Fibroblast of skin of back (primary cell): ENCODE measurements around the gene CCDC150. TPM values are rescaled to one million over a fixed set of nuclear protein-coding genes. Genes with fewer than 3 reads are reported as not detected.

Source experiments
- DNase-seq: peaks from one replicate; pipeline ENCODE4 v3.0.0-alpha.2; 2013
- polyA plus RNA-seq, 2 experiments: library from polyadenylated mRNA; unstranded; fragments of 120-200 nt; gene quantifications; one replicate each; pipeline ENCODE4 v1.2.1, GENCODE V29; 2013; ENCODE audit not compliant: insufficient read length in 2 of 2

Gene CCDC150
- polyA plus RNA-seq (2013, experiment 1 of 2; ENCODE audit: insufficient read length) = 7.1 TPM
- polyA plus RNA-seq (2013, experiment 2 of 2; ENCODE audit: insufficient read length) = 1.9 TPM

DNA sequence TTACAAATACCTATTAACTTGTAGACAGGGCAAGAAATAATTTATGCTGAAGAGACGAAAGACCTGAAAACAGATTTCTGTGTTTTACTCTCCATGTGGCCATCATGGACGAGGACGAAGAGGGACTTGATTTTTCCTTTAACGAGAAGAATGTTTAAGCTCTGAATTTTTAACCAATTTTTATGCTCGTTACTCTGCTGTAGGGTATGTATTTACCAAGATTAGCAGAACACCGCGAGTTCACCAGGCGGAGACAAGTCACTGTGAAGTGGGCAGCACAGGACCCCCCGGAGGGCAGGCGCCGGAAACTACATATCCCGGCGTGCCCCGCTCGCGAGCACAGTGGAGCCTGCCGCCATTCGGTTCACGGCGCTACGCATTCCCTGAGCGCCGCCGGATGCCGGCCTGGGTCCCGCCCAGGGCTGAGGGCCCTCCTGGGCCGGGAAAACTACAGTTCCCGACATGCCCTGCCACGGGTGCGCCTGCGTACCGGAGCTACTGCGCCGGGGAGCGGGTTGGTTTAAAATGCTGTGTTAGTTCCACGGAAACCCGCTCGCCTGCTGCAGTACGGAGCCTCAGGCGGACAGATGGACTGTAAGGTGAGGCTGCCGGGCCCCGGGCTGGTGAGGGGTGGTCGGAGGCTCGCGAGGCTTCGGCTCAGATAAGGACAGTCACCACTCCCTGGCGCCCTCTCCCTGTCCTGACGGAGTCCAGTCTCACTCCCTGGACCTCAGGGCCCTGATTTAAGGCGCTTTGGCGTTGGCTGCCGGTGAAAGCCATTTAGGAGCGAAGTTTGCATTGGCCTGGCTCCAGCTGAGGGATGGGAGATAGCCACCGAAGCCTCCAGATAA lies at the start of gene CCDC150:
Gene CCDC150, plus strand, starts transcription at position 536 of the 851 bp plus-strand sequence. Its CDS starts 52 bp downstream, at position 588.
- DNase-seq = peak; percentile 95

DNA sequence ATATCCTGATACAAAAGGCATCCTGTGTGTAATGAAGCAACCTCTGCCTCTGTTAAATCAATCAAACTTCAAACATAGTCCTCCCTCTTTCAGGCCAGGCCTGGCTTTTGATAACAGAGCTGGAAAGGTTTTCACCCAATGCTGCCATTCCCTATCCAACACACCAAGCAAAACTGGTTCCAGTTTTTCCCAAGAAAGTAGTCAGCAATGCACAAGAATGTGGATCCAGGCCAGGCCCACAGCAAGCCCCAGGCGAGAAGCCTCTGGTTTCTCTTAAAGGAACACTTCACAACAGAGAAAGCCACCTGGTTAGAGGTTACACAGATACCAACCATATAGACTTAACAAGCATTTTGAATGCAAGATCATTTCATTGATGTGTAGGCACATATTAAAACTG lies 49.2 kb upstream of the CCDC150 start:
- no peak for DNase-seq

DNA sequence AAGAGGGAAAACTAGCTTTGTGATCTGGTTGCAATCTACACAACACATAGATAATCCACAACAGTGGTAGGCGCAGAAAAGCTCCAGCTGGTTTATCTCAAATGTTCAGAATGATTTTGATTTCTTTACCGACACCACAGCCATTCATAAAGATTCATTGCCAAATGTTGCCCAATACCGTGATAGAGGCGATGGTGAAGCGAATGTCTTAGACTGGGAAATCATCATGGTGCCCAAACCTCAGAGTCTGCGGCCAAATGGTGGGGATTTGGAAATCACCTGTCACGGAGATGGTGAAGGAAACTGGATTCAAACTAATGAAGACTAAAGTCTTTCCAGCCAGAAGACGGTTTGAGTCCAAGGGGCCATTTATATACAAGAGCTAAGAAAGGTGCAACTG lies 48.5 kb upstream of the CCDC150 start:
- no peak for DNase-seq

DNA sequence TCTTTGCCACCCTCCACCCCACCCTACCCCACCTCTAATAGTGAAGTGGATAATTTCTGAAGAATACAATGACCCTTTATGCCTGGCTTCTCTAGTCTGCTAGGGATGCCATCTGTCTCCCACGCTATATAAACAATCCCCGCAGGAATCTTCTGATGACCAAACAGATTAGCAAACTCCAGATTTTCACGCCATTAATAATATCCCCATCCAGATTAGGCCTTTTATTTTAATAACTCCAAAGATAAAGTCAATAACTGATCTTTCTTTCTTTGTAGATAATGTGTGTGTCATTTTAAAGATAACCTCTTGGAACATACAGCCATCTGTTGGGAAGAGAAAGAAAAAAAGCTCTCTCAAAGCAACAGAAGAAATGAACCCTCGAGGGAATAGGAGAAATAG lies 47.9 kb upstream of the CCDC150 start:
- DNase-seq = no peak

DNA sequence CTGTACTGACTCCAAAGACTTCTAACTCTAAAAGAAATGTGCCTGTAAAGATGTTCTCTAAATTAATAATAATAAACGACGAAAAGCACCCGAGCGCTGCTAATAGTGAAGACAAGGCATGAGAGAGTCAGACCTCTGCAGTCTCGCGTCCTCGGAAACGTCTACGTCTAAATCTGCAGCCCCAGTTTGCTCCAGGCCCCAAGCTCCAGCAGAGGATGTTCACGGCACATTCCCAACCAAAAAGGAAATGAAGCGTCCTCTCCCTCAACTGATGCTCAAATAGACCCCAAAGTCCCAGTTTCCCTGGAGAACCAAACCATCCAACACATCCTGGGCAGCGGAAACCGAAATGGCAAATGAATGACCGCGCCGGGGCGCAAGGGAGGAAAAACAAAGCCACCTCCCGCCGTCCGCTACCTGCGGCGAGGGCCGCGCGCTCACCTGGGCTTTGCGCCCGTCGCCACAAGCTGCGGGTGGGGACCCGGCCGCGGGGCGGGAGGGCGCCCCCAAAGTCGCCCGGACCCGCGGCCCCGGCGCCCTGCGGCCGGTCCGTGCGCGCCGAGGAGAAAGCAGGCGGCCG lies 47.1 kb upstream of the CCDC150 start:
- DNase-seq = peak; percentile 65

DNA sequence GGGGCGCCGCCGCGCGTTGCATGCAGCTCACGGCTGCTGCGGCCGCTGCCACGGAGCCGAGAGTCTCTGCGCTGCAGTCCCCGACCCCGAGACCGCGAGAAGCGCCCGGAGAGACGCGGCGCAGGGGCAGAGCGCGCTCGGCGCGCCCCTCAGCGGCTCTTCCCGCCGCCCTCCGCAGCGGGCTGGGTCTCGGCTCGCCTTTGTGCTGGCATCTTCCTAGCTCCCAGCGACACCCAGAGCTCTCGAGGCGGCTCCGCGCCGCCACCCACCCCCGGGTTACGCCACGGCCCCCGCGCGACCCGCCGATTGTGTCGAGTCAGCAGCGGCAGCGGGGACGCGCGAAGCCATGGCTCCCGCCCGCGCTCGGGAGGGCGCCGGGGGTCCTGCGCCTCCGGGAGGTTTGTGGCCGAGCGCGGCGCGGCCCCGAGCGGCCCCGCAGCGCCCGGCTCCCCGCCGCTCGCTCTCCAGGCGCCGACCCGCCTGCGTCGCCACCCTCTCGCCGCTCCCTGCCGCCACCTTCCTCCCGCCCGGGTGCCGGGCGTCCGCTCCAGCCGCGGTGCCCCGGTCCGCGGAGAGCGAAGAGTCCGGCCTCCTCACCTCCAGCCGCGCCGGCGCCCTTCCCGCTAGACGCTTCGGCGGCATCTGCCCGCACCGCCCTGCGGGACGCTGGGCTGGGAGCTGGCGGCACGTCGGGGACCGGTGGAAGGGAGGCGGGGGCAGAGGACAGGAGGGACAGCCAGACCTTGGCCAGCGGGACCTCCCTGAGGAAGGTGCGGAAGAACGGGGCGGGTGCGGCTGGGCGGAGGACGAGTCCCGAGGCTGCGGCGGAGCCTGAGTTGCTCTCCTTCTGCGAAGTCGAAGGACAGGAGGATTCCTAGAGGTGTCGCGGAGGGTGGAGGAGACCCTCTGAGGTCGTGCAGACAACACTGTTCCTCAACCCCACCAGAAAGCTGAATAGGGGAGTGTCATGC lies 46.3 kb upstream of the CCDC150 start, which contains the start of gene HECW2:
Gene HECW2, minus strand, starts transcription at position 644 of the 971 bp plus-strand sequence.
- DNase-seq = peak; percentile 72

DNA sequence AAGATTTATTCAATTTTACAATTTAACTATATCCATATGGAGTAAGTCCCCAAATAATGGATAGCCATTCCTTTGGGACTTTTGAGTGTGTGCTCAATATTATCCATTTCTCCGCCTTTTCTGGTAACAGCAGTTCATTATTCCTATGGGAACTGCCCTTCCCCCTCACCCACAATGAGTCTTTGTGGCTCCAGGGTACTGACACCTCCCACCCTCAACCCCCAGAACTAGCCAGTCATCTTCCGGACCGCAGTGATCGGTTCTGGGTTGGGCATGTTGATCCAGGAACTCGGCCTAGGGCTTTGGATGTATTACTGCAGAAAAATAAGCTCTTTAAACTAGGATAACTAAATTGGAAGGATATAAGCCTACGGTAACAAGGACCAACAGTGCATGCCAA lies 45.4 kb upstream of the CCDC150 start:
- no peak for DNase-seq

DNA sequence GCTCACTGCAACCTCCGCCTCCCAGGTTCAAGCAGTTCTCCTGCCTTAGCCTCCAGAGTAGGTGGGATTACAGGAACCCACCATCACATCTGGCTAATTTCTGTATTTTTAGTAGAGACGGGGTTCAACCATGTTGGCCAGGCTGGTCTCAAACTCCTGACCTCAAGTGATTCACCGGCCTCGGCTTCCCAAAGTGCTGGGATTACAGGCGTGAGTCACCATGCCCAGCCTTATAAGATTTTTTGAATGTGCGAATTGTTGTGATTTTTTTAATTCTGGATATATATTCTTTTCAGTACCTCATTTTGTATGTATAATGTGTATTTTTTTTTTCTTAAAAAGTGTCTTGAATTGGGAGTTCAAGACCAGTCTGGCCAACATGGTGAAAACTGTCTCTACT lies 42.0 kb upstream of the CCDC150 start:
- DNase-seq = peak; percentile 51

DNA sequence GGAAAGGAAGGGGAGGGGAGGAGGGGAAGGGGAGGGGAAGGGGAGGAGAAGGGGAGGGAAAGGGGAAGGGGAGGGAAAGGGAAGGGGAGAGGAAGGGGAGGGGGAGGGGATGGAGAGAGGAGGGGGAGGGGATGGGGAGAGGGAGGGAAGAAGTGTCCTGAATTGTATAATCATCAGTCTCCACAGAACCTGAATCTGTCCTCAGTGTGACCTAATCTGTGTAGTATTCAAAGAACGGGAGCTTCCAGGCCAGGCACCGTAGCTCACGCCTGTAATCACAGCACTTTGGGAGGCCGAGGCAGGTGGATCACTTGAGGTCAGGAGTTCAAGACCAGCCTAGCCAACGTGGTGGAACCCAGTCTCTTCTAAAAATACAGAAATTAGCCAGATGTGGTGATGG lies 41.1 kb upstream of the CCDC150 start:
- no peak for DNase-seq

DNA sequence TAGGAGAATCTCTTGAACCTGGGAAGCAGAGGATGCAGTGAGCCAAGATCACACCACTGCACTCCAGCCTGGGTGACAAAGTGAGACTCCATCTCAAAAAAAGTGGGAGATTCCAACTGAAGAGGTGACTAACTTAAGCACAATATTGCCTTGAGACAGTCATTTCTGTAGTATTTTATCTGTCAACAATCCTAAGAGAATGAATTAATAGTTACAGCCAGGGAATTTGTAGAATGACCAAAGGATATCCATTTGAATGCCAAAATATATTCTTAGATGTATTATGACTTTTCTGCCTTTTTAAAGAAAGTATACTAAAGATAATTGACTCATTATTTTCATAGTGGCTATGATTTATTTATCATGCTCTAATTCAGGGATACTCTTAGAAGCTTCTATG lies 40.7 kb upstream of the CCDC150 start:
- DNase-seq = peak; percentile 91

DNA sequence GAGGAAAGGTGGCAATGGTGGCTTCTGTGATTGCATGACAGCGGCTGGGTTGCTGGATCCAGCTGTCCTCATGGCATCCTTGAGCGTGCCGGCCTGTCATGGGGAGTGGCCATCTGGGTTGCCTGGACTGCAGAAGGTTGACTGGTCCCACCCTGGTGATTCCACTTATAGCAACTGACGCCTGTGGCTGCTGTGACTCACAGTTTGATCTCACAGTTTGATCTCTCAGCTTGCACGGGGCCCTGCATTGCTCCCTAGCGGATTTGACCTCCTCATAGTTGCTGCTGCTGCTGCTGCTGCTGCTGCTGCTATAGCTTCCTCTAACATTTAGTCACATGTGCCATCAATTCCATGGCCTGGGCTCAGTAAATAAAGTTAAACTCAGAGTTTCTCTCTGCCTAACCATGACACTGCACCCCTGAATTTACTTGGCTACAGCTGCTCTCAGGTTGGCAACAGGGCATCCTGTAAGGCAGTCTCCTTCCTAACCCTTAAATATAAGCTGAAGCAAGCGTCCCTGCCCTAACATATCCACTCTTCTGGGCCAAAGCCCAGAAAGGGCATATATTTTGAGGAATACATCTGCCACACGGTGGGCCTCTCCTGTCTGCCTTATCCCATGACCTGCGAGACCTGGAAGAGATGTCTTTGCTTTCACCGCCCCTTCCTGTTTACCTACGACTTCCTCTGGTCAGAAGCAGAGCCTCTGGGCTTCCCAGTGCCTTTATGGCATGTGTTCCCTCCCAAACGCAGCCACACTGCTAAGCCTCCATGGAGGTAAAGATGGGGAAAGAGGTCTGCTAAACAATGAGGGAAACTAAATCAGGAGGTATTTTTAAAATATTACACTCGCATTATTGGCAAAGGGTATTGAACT lies 37.8 kb upstream of the CCDC150 start:
- DNase-seq = peak; percentile 99

DNA sequence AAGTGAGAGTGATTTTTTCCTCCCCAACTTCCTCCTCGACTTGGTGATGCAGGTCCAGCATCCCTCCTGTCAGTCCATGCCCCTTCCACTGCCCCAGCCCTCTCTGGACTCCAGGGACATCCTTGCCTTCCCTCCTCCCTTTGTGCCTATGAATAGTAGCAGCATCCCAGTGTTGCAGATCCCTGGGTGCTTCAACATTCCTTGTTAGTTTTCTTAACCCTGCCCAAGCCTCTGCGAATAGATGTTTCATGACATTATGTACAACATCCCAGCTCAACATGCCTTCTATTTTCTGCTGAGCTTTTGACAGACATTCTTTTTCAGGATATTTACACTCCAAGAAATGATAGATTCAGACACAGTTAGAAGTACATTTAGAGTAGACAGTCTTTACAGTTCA lies 35.3 kb upstream of the CCDC150 start:
- DNase-seq = peak; percentile 73

DNA sequence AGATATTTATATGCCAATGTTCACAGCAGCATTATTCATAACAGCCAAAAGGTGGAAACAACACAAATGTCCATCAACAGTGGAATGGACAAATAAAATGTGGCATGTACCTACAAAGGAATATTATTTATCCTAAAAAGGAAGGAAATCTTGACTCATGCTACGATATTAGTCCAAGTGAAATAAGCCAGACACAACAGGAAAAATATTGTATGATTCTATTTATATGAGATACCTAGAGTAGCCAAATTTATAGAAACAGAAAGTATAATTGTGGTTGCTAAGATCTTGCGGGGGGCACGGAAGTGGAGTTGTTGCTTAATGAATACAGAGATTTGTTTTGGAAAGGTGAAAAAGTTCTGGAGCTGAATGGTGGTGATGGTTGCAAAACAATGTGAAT lies 33.0 kb upstream of the CCDC150 start:
- DNase-seq = no peak

DNA sequence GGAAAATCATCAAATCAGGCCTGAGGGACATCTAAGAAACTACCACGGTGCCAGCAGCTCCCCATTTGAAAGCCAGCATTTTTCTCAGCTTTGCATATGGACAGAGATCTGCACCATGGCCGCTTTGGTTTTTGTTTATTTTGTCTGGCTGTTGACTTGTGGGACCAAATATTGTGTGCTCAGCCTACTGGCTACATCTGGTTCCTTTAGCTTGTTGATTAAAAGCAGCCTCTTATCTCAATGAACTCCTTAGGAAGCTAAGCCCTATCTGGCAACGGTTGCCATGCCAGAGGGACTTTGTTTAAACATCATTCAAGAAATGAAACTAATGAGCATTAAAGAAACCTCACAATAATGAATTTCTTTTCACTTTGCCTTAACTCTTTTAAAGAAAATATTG lies 32.4 kb upstream of the CCDC150 start:
- no peak for DNase-seq

DNA sequence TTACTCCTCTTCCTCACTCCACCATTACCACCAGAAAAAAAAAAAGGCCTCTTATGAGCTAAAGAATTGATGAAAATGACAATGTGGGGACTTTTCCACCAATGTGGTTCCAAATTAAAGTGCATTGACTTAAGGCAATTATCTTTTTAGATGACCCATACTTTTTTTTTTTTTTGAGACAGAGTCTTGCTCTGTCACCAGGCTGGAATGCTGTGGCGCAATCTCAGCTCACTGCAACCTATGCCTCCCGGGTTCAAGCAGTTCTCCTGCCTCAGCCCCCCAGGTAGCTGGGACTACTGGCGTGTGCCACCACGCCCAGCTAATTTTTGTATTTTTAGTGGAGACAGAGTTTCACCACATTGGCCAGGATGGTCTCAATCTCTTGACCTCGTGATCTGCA lies 31.6 kb upstream of the CCDC150 start:
- DNase-seq = peak; percentile 64

DNA sequence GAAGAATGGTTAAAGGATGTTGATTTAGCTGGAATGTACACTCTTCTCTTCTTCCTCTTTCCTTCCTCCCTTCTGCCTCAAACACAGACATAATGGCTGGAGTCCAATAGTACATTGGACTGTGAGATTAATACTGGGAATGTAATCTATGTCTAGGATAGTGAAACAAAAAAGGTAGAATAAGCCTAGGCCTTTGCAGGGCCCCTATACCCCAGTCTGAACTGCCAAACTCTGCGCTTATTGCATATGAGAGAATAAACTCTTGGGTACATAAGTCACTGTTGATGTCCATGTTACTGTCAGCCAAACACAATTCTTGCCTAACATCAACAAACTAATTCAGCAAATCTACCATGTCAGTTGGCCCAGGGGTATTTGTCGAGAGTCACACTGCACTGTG lies 29.7 kb upstream of the CCDC150 start:
- no peak for DNase-seq

DNA sequence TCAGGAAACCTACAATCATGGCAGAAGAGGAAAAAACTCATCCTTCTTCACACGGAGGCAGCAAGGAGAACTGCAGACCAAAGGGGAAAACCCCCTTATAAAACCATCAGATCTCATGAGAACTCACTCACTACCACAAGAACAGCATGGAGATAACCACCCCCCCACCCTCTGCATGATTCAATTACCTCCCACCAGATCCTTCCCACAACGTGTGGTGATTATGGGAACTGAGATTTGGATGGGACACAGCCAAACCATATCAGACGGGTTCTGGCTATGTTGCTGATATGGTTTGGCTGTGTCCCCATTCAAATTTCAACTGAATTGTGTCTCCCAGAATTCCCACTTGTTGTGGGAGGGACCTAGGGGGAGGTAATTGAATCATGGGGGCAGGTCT lies 28.7 kb upstream of the CCDC150 start:
- DNase-seq = no peak

DNA sequence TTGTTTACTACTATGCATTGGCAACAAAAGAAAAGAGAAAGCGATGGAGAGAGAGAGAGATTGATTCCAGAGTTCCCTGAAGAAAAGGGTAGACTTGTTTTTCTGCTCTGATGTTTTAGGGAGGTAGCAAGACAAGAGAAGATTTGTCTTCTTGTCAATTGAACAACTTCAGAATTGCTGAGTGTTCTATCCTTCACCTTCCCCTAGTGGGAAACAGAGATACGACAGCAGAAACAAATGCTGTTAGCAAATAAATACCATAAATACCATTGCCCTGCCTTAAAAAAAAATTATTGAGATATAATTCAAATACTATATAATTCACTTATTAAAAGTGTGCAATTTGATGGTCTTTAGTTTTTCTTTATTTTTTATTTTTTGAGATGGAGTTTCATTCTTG lies 26.2 kb upstream of the CCDC150 start:
- DNase-seq = no peak

DNA sequence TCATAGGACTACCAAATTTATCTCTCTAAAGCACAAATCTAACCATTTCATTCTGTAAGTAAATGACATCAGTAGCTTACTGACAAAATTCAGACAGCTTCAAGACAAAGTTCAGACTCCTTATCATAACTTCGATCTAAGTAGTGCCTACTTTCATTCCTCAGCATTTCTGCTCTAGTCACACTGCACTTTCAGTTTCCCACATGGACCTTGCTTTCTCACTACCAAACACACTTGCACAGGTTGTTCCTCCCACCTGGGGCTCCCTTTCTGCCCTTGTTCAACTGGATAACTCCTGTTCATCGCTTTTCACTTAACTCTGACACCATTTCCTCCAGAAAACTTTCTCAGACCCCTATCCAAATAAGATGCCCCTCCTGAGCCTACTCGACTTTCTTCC lies 22.1 kb upstream of the CCDC150 start:
- DNase-seq = no peak

DNA sequence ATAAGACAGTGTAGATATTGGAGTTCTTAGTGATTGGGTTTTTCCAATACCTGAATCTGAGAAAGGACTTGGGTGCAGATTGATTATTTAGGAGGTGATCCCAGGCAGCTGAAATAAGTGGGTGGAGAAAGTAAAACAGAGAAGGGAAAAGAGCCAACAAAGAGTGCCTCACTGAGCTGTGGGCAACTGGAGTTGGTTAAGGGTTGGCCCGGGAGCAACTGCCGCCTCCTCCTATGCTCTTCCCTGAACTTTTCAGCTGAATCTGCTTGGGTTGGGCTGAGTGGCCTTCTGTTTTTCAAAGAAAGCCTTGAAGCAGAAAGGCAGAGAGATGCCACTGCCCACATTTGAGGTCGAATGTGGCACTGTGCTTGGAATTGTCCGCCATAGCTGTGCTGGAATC lies 20.9 kb upstream of the CCDC150 start:
- DNase-seq = no peak

DNA sequence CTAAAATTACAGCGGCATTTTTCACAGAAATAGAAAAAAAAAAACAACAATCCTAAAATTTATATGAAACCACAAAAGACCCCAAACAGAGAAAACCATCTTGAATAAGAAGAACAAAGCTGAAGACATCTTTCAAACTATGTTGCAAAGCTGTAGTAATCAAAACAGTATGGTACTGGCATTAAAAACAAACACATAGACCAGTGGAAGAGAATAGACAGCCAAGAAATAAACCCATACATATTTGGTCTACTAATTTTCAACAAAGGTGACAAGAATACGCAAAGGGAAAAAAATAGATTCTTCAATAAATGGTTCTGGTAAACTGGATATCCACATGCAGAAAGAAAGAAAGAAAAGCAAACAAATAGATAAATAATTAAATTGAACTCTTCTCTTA lies 9.0 kb upstream of the CCDC150 start:
- no peak for DNase-seq

DNA sequence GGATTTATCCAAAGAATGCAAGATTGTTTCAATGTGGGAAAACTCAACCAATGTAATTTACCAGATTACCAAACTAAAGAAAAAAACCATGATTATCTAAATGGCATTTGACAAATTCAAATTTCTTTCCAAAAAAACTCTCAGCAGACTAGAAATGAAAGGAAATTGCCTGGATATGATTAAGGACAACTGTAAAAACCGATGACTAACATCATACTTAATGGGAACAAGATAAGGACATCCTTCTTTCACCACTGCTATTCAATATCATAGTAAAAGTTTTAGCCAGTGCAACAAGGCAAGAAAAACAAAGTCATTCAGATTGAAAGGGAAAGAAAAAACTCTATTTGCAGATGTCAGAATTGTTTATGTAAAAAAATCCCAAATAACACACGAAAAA lies 4.4 kb upstream of the CCDC150 start:
- DNase-seq = peak; percentile 40
